RWPE1 (cell line): ENCODE data around the gene SLC4A1.
A peak's percentile ranks its signal among the peaks of the same experiment; 100 is the strongest.

Experiments
- CTCF ChIA-PET: fragments of 350-600 bp; sonication (Branson Sonifier 250); formaldehyde crosslinking; extraction: SDS; loops from one replicate; lab custom pipeline; 2021; lab: Yijun Ruan, JAX
- POLR2A ChIA-PET: fragments of 400-600 bp; formaldehyde crosslinking; extraction: SDS; loops from one replicate; lab custom pipeline; 2020; ENCODE audit warnings: antibody characterized with exemption; ENCODE audit not compliant: low non-redundant PET; lab: Yijun Ruan, JAX
- DNase-seq: peaks from one replicate; pipeline ENCODE4 v3.0.0; 2012; ENCODE audit warnings: low spot score
- H3K27ac ChIP-seq: fragments of 450-650 bp; 2 replicates; pipeline ENCODE4 v1.5.1; 2017
- CTCF ChIP-seq: fragments of 450-650 bp; conservative IDR thresholded peaks from 2 replicates; pipeline ENCODE4 v1.5.1; 2017; ENCODE audit warnings: low read depth, mild to moderate bottlenecking

Gene SLC4A1

GRCh38 chr17:44314031-44314430, 46.1 kb upstream of the SLC4A1 start:
- POLR2A ChIA-PET: no interaction called here
- no peak for TF ChIP-seq CTCF
- CTCF ChIA-PET: no interaction called here
- H3K27ac ChIP-seq: no peak overlapping the region
- no peak for DNase-seq

GRCh38 chr17:44312396-44313104, 44.6 kb upstream of the SLC4A1 start:
- ChIA-PET POLR2A (no interaction called here), CTCF (interaction anchor here (0.8 kb wide), 1 partner anchor 33 kb away, joined by 8 read pairs; no protein-coding TSS in a partner anchor)
- TF ChIP-seq CTCF: no peak
- H3K27ac ChIP-seq: no peak overlapping the region
- no peak for DNase-seq

GRCh38 chr17:44311562-44312181, 43.7 kb upstream of the SLC4A1 start:
- H3K27ac ChIP-seq: no peak overlapping the region
- no peak for TF ChIP-seq CTCF
- ChIA-PET POLR2A (no interaction called here), CTCF (interaction anchor here (0.6 kb wide), 2 partner anchors 8 to 18 kb away, joined by 5 read pairs; no protein-coding TSS in a partner anchor)
- no peak for DNase-seq

GRCh38 chr17:44310609-44311376, 42.9 kb upstream of the SLC4A1 start:
- no peak for TF ChIP-seq CTCF
- CTCF ChIA-PET: interaction anchor here (0.7 kb wide), 1 partner anchor 22 kb away, joined by 3 read pairs; no protein-coding TSS in a partner anchor
- DNase-seq: no peak
- POLR2A ChIA-PET: no interaction called here
- no peak overlapping the region for H3K27ac ChIP-seq

GRCh38 chr17:44310188-44310587, 42.3 kb upstream of the SLC4A1 start:
- ChIA-PET POLR2A (no interaction called here), CTCF (interaction anchor here (0.5 to 0.7 kb wide), 2 partner anchors 22 to 362 kb away, joined by 3 read pairs; no protein-coding TSS in a partner anchor)
- no peak for TF ChIP-seq CTCF
- DNase-seq: no peak
- H3K27ac ChIP-seq: no peak overlapping the region

- no peak for TF ChIP-seq CTCF
- ChIA-PET POLR2A (no interaction called here), CTCF (interaction anchor here (0.5 to 0.6 kb wide), 3 partner anchors 32 to 361 kb away, joined by 3 to 4 read pairs (median 3); no protein-coding TSS in a partner anchor)
- DNase-seq: peak; percentile 67
- H3K27ac ChIP-seq: no peak overlapping the region
These were observed 41.5 kb upstream of the SLC4A1 start for GRCh38 chr17:44309472-44309871.
